ENCODE results near the gene HBG2.

- no peak for TF ChIP-seq REST (IDR thresholded peaks at IDR 0.05; ENCODE audit: insufficient read depth in 1 of 2, low read depth in 2 of 2, low read length in 2 of 2)
- no peak for TF ChIP-seq TAF1 (IDR thresholded peaks at IDR 0.05; ENCODE audit: borderline replicate concordance, insufficient read depth, low read length)
Observed at GRCh38 chr11:5285703-5286340, 31.2 kb upstream of the HBG2 start.

Measured in PFSK-1 (cell line).